HEK293 (cell line): ENCODE measurements around the gene RBP7.
A peak's percentile ranks its signal among the peaks of the same experiment; 100 is the strongest.

Experiments
- CTCF ChIP-seq: fragments of 450-650 bp; formaldehyde crosslinking; IDR thresholded peaks from 2 replicates; pipeline ENCODE4 v1.5.1; 2016; ENCODE audit warnings: missing biosample characterization, missing genetic modification characterization
- ZNF423 ChIP-seq: fragments of 450-650 bp; formaldehyde crosslinking; IDR thresholded peaks from 2 replicates; pipeline ENCODE4 v1.5.1; 2016; ENCODE audit warnings: missing biosample characterization, missing genetic modification characterization
- ZNF629 ChIP-seq: fragments of 450-650 bp; formaldehyde crosslinking; IDR thresholded peaks from 2 replicates; pipeline ENCODE4 v1.5.1; 2017; ENCODE audit warnings: missing biosample characterization, missing genetic modification characterization

- TF ChIP-seq ZNF423 (tag by site-specific recombination) (no peak), CTCF (peak; percentile 40; the same call in 1 of the 2 replicates), ZNF629 (tag by site-specific recombination) (no peak)
Measured at GRCh38 chr1:9996624-9997582, at the start of gene RBP7.
